ENCODE data around the gene NXPH3.

- TF ChIP-seq CTCF (IDR thresholded peaks at IDR 0.05; ENCODE audit: low read length), result no peak
- TF ChIP-seq EZH2phosphoT487 (IDR thresholded peaks at IDR 0.05; ENCODE audit: low read length), result no peak
Measured at GRCh38 chr17:49613182-49613800, 37.6 kb downstream of the NXPH3 start.
